Measurements from ENCODE around the gene THBS1. TPM values are rescaled to one million over a fixed set of nuclear protein-coding genes. Genes with fewer than 3 reads are reported as not detected.

THBS1 gene
- polyA plus RNA-seq, 6 donors from 2014 or later = 0.31 to 2.3 (median 0.88) TPM; not detected in 1

DNA sequence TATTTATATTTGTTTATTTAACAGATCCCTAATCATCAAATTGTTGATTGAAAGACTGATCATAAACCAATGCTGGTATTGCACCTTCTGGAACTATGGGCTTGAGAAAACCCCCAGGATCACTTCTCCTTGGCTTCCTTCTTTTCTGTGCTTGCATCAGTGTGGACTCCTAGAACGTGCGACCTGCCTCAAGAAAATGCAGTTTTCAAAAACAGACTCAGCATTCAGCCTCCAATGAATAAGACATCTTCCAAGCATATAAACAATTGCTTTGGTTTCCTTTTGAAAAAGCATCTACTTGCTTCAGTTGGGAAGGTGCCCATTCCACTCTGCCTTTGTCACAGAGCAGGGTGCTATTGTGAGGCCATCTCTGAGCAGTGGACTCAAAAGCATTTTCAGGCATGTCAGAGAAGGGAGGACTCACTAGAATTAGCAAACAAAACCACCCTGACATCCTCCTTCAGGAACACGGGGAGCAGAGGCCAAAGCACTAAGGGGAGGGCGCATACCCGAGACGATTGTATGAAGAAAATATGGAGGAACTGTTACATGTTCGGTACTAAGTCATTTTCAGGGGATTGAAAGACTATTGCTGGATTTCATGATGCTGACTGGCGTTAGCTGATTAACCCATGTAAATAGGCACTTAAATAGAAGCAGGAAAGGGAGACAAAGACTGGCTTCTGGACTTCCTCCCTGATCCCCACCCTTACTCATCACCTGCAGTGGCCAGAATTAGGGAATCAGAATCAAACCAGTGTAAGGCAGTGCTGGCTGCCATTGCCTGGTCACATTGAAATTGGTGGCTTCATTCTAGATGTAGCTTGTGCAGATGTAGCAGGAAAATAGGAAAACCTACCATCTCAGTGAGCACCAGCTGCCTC, 14.7 kb downstream of the THBS1 start:
- no peaks in the 10 kb centered on the region for H3K9me3 Mint-ChIP-seq
- no peaks in the 10 kb centered on the region for H3K4me1 Mint-ChIP-seq
- H3K27ac Mint-ChIP-seq = no peak overlapping the region
- H3K36me3 Mint-ChIP-seq = no peaks in the 10 kb centered on the region
- ATAC-seq (ENCODE audit: low read depth in 2 of 2) (no peak), DNase-seq (no peak)
- no peak overlapping the region for H3K4me3 Mint-ChIP-seq
- peaks cover 0 to 8% (median 6%) of the 10 kb centered on the region in 3 donors for H3K27me3 Mint-ChIP-seq

- H3K9me3 Mint-ChIP-seq = no peaks in the 10 kb centered on the region
- no peaks in the 10 kb centered on the region for H3K4me1 Mint-ChIP-seq
- ATAC-seq (ENCODE audit: low read depth in 2 of 2) (no peak), DNase-seq (no peak)
- no peak overlapping the region for H3K4me3 Mint-ChIP-seq
- H3K27ac Mint-ChIP-seq = no peak overlapping the region
- H3K27me3 Mint-ChIP-seq = peaks cover 0 to 16% (median 6%) of the 10 kb centered on the region in 3 donors
- no peaks in the 10 kb centered on the region for H3K36me3 Mint-ChIP-seq
These were observed 15.6 kb downstream of the THBS1 start for GRCh38 chr15:39596358-39597051.

GRCh38 chr15:39597336-39597735, 16.5 kb downstream of the THBS1 start:
- Mint-ChIP-seq H3K9me3 (no peaks in the 10 kb centered on the region), H3K27ac (no peak overlapping the region), H3K4me3 (no peak overlapping the region), H3K4me1 (no peaks in the 10 kb centered on the region), H3K36me3 (no peaks in the 10 kb centered on the region), H3K27me3 (peaks cover 0 to 18% (median 6%) of the 10 kb centered on the region in 3 donors)
- DNase-seq (no peak), ATAC-seq (ENCODE audit: low read depth in 2 of 2) (no peak)

DNA sequence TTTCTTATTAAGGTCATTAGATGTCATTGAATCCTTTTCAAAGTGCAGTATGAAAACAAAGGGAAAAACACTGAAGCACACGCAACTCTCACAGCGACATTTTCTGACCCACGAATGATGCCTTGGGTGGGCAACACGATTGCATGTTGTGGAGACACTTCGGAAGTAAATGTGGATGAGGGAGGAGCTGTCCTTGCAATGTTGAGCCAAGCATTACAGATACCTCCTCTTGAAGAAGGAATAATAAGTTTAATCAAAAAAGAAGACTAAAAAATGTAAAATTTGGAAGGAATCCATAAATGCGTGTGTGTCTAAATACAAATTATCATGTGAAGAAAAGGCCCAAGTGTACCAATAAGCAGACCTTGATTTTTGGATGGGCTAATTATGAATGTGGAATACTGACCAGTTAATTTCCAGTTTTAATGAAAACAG, 16.9 kb downstream of the THBS1 start:
- no peak overlapping the region for H3K27ac Mint-ChIP-seq
- peaks cover 3 to 18% (median 6%) of the 10 kb centered on the region in 3 donors for H3K27me3 Mint-ChIP-seq
- H3K4me1 Mint-ChIP-seq = no peaks in the 10 kb centered on the region
- H3K4me3 Mint-ChIP-seq = no peak overlapping the region
- no peaks in the 10 kb centered on the region for H3K36me3 Mint-ChIP-seq
- H3K9me3 Mint-ChIP-seq = no peaks in the 10 kb centered on the region
- ATAC-seq (ENCODE audit: low read depth in 2 of 2) = no peak
- DNase-seq = no peak

- Mint-ChIP-seq H3K4me1 (no peaks in the 10 kb centered on the region), H3K9me3 (no peaks in the 10 kb centered on the region), H3K36me3 (no peaks in the 10 kb centered on the region), H3K27ac (no peak overlapping the region), H3K27me3 (peaks cover 5 to 18% (median 6%) of the 10 kb centered on the region in 3 donors), H3K4me3 (no peak overlapping the region)
- no peak for DNase-seq
- ATAC-seq (ENCODE audit: low read depth in 2 of 2) = no peak
These were observed 17.4 kb downstream of the THBS1 start for GRCh38 chr15:39598186-39598850.

DNA sequence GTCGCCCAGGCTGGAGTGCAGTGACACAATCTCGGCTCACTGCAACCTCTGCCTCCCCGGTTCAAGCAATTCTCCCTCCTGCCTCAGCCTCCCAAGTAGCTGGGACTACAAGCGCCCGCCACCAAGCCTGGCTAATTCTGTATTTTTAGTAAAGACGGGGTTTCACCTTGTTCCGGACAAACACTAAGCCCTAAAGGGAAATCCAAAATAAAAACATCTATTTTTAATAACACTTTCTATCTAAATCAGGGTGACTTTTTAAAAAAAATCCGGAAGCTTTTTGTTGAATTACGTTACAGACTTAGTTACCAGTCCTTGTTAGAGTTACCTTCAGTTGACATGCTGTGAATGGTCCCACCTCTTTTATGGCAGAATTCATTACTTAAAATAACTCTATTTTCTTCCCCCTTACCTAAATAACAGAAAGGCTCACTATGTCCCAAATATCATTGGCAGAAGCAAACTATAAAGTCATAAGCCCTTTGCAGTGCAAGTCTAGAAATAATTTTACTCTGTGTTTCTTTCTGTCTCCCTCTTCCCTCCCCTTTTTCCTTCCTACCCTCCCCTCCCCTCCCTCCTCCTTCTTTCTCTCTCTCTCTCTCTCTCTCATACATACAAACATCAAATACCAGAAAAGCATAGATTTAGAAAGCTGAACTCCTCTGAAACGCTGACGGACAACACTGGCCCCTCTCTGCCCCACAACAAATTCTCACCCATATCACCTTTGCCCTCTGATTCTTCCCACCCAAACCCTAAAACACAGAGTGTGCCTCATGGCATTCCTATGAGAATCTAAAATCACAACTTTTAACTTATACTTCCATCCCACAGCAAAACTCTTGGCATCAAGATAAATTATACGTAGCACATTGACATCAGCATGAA, 18.3 kb downstream of the THBS1 start:
- H3K4me3 Mint-ChIP-seq = no peak overlapping the region
- no peak overlapping the region for H3K27ac Mint-ChIP-seq
- no peaks in the 10 kb centered on the region for H3K9me3 Mint-ChIP-seq
- H3K36me3 Mint-ChIP-seq = no peaks in the 10 kb centered on the region
- H3K27me3 Mint-ChIP-seq = peaks cover 5 to 18% (median 6%) of the 10 kb centered on the region in 3 donors
- H3K4me1 Mint-ChIP-seq = no peaks in the 10 kb centered on the region
- no peak for DNase-seq
- ATAC-seq (ENCODE audit: low read depth in 2 of 2) = no peak

GRCh38 chr15:39599871-39600270, 19.0 kb downstream of the THBS1 start:
- DNase-seq (no peak), ATAC-seq (ENCODE audit: low read depth in 2 of 2) (no peak)
- Mint-ChIP-seq H3K36me3 (no peaks in the 10 kb centered on the region), H3K4me1 (no peaks in the 10 kb centered on the region), H3K4me3 (no peak overlapping the region), H3K27me3 (peaks cover 5 to 18% (median 6%) of the 10 kb centered on the region in 3 donors), H3K9me3 (no peaks in the 10 kb centered on the region), H3K27ac (no peak overlapping the region)

GRCh38 chr15:39602143-39602542, 21.3 kb downstream of the THBS1 start:
- H3K27ac Mint-ChIP-seq = no peak overlapping the region
- ATAC-seq (ENCODE audit: low read depth in 2 of 2) (no peak), DNase-seq (no peak)
- H3K36me3 Mint-ChIP-seq = no peaks in the 10 kb centered on the region
- no peaks in the 10 kb centered on the region for H3K9me3 Mint-ChIP-seq
- H3K27me3 Mint-ChIP-seq = peaks cover 5 to 25% (median 9%) of the 10 kb centered on the region in 3 donors
- no peak overlapping the region for H3K4me3 Mint-ChIP-seq
- no peaks in the 10 kb centered on the region for H3K4me1 Mint-ChIP-seq

DNA sequence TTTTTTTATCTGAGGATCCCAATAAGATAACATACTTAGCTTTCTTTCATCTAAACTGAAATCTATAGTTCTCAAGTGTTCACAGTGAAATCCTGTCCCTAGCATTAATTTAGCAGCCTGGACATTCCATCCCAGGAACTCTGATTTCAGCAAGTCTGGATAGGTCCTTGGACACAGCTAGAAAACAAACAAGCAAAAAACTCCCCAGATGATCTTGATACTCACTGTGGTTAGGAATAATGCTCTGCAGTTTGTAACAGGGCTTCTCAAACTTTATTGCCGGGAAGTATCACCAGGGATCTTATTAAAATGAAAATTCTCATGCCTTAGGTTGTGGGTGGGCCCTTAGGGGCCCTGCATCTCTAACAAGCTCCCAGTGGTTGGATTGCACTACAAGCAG, 24.3 kb downstream of the THBS1 start:
- Mint-ChIP-seq H3K36me3 (no peaks in the 10 kb centered on the region), H3K4me1 (no peaks in the 10 kb centered on the region), H3K4me3 (no peak overlapping the region), H3K27ac (no peak overlapping the region), H3K27me3 (peaks cover 8 to 22% (median 9%) of the 10 kb centered on the region in 3 donors), H3K9me3 (peaks cover 0 to 27% (median 9%) of the 10 kb centered on the region in 7 donors)
- DNase-seq = no peak
- no peak for ATAC-seq (ENCODE audit: low read depth in 2 of 2)

GRCh38 chr15:39608185-39609139, 27.6 kb downstream of the THBS1 start:
- peaks cover 8 to 50% (median 29%) of the 10 kb centered on the region in 7 donors for H3K9me3 Mint-ChIP-seq
- peaks cover 5 to 12% (median 8%) of the 10 kb centered on the region in 3 donors for H3K27me3 Mint-ChIP-seq
- peaks cover 9 to 24% of the 10 kb centered on the region in 2 donors for H3K36me3 Mint-ChIP-seq
- ATAC-seq (ENCODE audit: low read depth in 2 of 2) = no peak
- H3K4me1 Mint-ChIP-seq = no peaks in the 10 kb centered on the region
- no peak for DNase-seq
- no peak overlapping the region for H3K27ac Mint-ChIP-seq
- H3K4me3 Mint-ChIP-seq = no peak overlapping the region

- Mint-ChIP-seq H3K27me3 (peaks cover 5 to 12% (median 8%) of the 10 kb centered on the region in 3 donors), H3K27ac (no peak overlapping the region), H3K4me1 (no peaks in the 10 kb centered on the region), H3K4me3 (no peak overlapping the region), H3K36me3 (peaks cover 9 to 28% of the 10 kb centered on the region in 2 donors), H3K9me3 (peaks cover 8 to 58% (median 30%) of the 10 kb centered on the region in 7 donors)
- ATAC-seq (ENCODE audit: low read depth in 2 of 2) (no peak), DNase-seq (no peak)
These were observed 28.5 kb downstream of the THBS1 start for GRCh38 chr15:39609166-39609916.

Measured in naive B cell (primary cell).